ENCODE results near the gene PIM2.

DNA sequence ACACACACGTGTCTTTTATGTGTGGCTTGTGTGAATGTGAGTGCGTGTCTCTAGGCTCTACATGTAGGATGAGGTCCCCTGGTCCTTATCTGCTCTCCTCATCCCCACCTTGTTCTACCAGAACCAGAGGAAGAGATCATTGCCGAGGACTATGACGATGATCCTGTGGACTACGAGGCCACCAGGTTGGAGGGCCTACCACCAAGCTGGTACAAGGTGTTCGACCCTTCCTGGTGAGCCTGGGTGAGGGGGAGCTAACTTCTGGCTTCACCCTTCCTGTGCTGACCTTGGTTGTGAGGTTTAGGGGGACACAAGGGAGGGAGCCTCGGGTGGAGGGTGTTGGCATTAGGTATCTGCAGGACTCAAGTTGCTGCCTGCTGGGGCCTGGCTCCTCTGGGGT lies 17.8 kb downstream of the PIM2 start:
- no peak for TF ChIP-seq POLR2A (IDR thresholded peaks at IDR 0.05)
- TF ChIP-seq, protein P1, sequence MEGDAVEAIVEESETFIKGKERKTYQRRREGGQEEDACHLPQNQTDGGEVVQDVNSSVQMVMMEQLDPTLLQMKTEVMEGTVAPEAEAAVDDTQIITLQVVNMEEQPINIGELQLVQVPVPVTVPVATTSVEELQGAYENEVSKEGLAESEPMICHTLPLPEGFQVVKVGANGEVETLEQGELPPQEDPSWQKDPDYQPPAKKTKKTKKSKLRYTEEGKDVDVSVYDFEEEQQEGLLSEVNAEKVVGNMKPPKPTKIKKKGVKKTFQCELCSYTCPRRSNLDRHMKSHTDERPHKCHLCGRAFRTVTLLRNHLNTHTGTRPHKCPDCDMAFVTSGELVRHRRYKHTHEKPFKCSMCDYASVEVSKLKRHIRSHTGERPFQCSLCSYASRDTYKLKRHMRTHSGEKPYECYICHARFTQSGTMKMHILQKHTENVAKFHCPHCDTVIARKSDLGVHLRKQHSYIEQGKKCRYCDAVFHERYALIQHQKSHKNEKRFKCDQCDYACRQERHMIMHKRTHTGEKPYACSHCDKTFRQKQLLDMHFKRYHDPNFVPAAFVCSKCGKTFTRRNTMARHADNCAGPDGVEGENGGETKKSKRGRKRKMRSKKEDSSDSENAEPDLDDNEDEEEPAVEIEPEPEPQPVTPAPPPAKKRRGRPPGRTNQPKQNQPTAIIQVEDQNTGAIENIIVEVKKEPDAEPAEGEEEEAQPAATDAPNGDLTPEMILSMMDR (IDR thresholded peaks at IDR 0.05 in 4 of 5, conservative IDR thresholded peaks at IDR 0.05 in 1 of 5): no peak
